GM19452 (cell line): ENCODE data around the gene MMP10.
"Not testable (repeated sequence)": the region's sequence is repeated elsewhere in the genome, so short reads cannot be mapped to it uniquely, and the experiment has no call there.

Experiments
- ATAC-seq: cut with Tn5 transposase; IDR thresholded peaks from one replicate; pipeline ENCODE4 v1.9.1; 2021; ENCODE audit not compliant: unreplicated experiment

Gene MMP10

GRCh38 chr11:102730944-102731343 is 49.5 kb downstream of the MMP10 start:
- ATAC-seq, result not testable (repeated sequence)

DNA sequence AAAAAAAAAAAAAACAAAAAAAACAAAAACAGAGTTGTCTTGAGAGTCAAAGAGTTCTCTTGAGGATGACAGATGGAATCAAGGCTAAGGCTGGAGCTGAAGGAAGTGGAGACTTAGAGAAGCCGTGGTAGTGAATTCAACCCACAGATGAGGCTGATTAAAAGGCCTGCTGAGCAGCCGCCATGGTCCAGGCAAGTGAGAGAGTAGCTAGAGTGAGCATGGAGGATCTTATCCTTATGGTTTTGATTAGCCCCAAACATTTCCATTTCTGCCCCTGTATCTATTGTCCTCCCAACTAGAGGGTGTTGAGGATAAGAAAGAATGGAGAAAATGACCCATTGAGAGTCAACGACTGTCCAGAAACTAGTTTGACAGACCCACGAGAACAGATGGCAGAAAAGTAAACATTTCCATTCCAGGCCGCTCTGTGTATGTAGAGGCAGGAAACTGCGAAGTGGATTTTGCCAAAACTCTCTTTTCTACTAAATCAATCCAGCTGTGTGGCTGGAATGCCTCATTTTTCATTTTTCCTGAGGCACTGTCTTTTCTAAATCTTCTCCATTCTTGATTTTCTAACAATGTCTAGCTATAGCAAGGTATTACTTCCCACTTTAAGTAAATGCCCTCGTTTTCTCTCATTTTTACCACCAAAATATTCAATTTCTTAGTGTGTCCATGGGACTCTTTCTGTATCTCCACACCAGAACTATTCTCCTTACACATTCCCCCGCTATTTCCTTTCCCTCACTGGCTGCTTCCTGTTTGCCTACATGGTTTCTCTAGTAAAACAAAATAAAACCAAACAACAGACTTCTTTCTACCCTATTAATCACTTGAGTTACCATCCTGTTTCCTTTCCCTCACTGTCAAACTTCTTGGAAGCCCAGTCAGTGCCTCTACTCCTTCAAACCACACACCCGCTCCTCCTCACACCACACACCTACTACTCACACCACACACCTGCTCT is 50.3 kb downstream of the MMP10 start:
- ATAC-seq, result no peak

DNA sequence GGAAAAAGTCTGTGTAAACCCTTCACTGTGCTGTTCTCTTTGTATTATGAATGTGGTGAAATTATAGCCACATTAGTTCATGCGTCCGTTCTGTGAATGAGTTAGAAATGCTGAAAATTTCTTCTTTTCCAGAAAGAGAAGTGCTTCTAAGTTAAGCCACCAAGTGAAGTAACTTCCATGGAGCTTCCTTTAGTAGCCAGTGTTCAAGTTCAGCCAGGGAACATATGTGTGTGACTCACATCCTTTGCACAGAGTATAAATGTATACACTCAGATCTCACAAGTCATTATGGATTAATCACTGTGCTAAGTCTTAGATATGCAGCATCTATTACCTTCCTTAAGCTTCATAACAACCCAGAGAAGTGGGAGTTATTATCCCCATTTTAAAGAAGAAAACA is 52.5 kb downstream of the MMP10 start:
- ATAC-seq, result no peak

- ATAC-seq, result no peak
Measured at GRCh38 chr11:102724904-102725500, 55.4 kb downstream of the MMP10 start, which contains the start of gene MMP8. MMP8 (minus strand) TSS chr11:102724954; CDS start chr11:102724855, 99 bp downstream.

GRCh38 chr11:102722821-102723220 is 57.6 kb downstream of the MMP10 start:
- no peak for ATAC-seq
